Left renal cortex interstitium (tissue), 4 donors: ENCODE measurements around the gene FKBP1A. TPM values are rescaled to one million over a fixed set of nuclear protein-coding genes. Genes with fewer than 3 reads are reported as not detected.

Experiments
- DNase-seq, 4 donors: peaks; one replicate each; pipeline ENCODE4 v3.0.0-alpha.2; 2013; ENCODE audit warnings: low read depth in 4 of 4, low spot score in 2 of 4, missing footprints in 1 of 4
- polyA plus RNA-seq, 4 donors: library from polyadenylated mRNA; unstranded; fragments of 120-200 nt; gene quantifications; one replicate each; pipeline ENCODE4 v1.2.1, GENCODE V29; 2013; ENCODE audit not compliant: insufficient read length in 4 of 4

Gene FKBP1A
- polyA plus RNA-seq, 4 donors, result 329 to 396 (median 350) TPM

GRCh38 chr20:1335961-1336698, 56.7 kb downstream of the FKBP1A start:
- no peak for DNase-seq

DNA sequence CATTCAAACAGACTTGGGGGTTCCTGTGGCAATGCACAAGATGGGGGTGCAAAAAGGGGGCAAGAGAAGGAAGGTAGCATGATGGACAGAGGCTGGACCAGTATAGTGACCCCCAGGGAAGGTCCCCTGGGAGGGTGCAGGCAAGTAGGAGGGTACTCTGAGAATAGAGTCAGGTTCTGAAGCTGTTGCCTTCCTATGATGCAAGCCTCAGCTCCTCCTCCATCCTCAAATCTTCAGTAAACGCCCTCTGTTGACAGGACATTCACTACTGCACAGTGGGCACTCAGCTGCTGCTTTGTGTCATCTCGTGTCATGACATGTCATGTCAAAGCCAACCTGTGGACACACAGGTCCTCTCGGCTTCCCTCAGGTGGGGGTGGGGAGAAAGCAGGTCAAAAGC, 58.1 kb downstream of the FKBP1A start:
- no peak for DNase-seq

DNA sequence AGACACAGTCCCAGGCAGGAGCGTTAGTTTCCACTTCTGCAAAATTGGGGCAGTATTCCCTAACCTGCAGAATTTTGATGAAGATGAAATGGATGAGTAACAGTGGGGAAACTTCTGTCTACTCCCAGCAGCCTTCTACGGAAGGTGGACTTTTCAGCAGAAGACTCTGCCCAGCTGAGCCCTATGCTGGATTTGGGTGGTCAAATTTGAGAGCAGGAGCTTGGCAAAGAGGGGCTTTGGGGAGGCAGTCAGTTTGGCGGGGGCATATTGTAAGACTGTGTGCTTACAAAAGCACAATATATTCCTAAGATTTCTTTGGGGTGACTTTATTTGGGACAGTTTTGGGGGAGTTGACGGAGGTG, 58.5 kb downstream of the FKBP1A start:
- no peak for DNase-seq

GRCh38 chr20:1333462-1334369, 59.1 kb downstream of the FKBP1A start:
- no peak for DNase-seq

- DNase-seq, result no peak
These were observed 60.0 kb downstream of the FKBP1A start for GRCh38 chr20:1332749-1333300.

DNA sequence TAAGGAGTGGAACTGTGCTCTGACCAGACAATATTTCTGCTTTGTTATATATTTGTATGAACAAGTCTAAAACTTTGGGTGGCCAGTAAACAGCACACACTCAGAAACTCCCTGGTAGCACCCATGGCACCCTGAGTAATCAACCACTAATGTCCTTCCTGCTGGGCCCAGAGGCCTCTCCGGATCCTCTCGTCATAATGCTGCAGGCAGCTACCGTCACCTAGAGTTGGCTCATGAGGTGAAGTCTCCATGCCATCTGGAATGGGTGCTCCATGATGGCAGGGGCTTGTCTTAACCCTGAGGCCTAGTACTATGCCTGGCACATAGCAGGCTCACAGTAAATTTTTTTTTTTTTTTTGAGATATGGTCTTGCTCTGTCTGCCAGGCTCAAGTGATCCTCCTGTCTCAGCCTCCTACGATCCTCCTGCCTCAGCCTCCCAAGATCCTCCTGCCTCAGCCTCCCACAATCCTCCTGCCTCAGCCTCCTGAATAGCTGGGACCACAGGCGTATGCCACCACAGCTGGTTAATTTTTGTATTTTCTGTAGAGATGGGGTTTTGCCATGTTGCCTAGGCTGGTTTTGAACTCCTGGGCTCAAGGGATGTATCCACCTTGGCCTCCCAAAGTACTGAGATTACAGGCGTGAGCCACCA, 60.9 kb downstream of the FKBP1A start:
- no peak for DNase-seq

- no peak for DNase-seq
These were observed 61.8 kb downstream of the FKBP1A start for GRCh38 chr20:1331101-1331500.

DNA sequence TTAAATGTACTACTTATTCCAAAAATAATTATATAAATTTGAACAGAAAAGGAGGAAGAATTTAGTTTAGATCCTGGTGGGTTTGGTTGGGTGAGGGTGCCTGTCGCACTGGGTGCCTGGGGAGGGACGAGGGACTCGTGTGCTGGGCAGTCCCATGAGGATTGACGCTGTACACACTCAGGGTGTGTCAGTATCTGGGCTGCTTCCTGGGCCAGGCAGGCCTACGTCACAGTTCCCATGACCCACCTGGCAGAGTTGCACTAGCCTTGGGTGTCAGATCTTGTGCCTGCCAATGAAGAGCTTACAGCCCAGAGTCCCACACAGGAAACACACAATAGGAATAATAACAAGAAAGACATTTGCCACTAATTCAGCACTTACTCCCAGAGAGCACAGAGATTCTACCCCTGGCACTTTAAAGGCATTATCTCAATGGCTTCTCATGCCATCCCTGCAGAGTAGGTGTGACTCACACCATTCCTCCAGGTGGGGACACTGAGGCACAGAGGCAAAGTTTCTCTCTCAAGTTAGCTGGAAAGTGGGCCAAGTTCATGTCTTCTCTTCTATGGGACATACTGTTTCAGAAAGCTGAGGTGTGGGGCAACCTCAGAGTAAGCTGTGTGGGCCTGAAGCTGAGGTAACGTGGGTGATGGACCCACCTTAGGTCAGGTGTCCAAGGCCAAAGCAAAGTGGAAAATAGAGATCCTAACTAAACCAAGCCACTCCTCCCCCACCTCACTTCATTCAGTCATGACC, 62.6 kb downstream of the FKBP1A start:
- DNase-seq, result no peak

GRCh38 chr20:1328680-1329330, 64.0 kb downstream of the FKBP1A start, which contains the start of gene SDCBP2:
SDCBP2 (minus strand) TSS chr20:1329139; CDS start chr20:1320416, 8,723 bp downstream.
- no peak for DNase-seq

- no peak for DNase-seq
These were observed 64.8 kb downstream of the FKBP1A start for GRCh38 chr20:1327827-1328679.

GRCh38 chr20:1327241-1327653, 65.6 kb downstream of the FKBP1A start:
- DNase-seq, result no peak

DNA sequence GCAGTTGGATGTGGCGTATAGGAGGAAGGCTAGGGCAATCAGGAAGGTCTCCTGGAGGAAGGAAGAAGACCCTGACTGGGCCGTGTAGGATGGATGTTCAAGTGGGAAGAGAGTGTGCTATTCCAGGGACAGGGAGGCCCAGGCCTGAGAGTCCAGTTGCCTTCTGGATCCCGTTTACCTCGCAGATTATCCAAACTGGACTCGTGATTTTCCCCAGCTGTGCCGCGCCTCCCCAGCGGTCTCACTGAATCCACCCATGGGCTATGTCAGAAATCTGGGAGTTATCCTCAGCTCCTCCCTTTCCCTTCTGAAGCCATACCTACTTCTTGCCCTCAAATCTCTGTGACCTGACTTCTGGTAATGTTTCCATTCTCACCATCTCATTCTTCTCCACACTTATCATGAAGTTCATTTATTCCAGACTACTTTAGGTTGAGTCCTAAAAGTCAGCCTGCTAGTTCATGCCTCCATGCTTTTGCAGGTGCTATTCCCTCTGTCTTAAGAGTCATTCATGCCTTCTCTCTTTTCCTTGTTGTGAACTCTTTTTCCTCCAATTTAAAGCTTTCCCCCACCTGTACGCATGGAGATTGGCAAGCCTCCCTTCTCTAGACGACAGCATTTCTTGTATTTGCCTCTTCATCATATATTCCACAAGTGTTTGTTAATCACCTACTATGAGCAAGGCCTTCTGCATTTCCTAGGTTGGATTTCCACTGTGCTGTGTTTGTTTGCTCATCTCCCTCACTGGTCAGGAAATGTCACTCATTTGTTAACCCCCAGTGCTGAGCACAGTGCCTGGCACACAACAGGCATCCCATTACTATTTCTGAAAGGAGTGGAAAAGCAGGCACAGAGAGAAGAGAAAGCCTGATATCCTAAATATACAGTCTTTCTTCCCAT, 66.6 kb downstream of the FKBP1A start:
- DNase-seq, result no peak

DNA sequence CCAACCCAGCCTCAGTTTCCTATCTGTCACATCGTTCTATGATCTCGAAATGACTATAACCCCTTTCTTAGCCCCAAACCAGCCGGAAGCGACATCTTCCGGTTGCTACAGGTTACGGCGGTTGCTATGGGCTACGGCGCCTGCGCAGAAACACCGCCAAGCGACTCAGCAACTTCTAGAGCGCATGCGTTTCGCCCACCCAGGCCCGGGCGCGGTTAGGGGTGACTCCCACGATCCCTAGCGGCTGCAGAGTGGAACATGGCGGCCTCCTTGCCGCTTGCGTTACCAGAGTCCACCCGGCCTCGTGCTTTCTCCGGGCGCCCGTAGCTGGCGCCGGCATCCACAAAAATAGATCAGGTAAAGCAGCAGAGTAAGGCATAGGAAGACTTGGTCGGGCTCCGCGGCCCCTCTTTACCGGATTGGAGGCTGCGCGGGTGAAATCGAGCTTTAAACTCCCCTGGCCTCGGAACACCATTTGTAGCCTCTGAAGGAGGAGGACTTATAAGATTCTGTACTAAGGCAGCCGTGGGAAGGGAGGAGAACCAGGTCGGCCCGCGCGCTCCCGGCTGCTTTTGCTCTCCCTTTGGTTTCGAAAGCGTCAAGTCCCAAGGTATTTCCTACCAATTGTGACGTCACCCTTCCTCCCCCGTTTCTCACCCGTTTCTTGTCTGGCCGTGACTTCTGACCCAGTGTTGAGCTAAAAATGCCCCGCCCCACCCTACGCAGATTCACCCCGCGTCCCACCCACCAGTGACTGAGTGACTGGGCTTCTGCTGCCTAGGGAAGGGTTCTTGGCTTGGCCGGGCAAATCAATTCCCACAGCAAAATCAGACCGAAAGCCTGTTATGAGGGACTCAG, 67.5 kb downstream of the FKBP1A start:
- peak; percentile 77 to 93 (median 91) for DNase-seq

DNA sequence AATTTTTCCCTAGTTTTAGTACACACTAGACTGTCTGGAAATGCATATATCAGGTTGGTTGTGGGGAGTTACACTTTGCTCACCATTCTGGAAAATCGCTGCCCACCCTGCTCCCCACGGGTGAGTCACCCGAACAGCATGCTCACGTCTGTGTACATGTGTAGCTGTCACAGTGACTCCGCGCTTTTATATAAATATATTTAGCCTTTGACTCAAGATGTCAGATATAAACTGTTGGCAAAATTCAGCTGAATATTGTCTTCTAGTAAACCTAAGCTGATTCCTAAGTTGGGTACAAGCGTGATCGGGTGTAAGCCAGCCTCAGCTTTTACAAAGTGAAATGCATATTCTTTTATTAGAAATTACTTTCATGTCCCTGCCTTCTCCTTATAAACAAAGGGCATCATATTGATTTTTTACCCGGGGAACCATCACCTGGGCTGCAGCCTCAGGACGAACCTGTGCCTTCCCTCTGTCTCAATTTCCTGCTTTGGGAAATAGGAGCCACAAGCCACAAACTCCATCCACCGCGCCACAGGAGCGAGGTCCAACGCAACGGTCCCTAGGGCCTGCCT, 68.2 kb downstream of the FKBP1A start:
- DNase-seq, result peak in 1 of 4 donors; percentile 60

DNA sequence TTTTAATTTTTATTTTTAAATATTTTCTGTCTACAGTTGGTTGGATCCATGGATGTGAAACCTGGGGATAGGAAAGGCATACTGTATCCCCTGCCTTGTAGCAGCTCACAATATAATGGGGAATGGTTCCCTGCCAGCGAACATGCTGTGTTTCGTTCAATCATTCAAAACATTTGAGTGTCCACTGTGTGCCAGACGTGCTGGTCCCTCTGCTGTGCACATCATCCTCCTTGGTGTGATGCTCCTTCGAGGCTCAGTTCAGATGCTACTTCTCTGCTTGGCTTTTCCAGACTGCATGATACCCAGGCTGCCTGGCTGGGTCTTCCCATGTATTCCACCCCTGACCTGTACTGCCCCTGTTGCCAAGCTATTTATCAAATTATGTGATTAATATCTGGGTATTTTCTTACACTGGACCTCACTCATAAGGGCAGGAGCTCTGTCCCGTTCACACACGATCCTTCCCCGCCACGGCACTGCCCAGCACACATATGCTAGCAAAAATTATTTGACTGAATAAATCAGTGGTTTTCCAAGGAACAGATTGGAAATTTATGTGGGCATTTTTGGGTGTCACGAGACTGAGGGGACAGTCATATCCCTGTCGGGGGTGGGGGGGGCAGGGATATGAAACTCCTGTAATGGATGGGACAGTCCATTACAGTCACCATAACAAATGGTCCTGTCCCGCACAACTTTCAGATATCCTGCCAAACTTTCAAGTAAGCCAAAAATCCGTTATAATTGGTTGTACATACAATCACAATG, 68.8 kb downstream of the FKBP1A start:
- no peak for DNase-seq

DNA sequence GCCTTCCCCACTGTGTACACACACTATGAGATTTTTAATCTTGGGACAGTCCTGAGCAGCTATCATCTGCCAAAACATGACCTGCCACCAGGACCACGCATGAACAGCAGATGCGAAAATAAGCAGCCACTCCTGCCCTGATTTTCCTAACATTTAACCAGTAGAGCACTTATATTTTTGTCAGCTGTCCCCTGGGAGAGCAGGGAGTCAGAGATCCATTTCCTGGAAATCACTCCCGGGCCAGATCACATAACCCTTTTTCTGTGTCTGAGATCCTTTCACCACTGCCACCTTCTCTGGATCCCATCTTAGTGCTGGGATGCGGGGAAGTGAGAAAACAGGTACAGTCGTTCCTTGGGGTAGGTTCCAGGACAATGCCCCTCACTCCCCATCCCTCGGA, 69.6 kb downstream of the FKBP1A start:
- DNase-seq, result no peak
